ENCODE data around the gene ADGRL3. TPM values are rescaled to one million over a fixed set of nuclear protein-coding genes. Genes with fewer than 3 reads are reported as not detected.
A peak's percentile ranks its signal among the peaks of the same experiment; 100 is the strongest.

The ADGRL3 gene
- total RNA-seq, 1 donor from 2014 or later, result 45.9 TPM

DNA sequence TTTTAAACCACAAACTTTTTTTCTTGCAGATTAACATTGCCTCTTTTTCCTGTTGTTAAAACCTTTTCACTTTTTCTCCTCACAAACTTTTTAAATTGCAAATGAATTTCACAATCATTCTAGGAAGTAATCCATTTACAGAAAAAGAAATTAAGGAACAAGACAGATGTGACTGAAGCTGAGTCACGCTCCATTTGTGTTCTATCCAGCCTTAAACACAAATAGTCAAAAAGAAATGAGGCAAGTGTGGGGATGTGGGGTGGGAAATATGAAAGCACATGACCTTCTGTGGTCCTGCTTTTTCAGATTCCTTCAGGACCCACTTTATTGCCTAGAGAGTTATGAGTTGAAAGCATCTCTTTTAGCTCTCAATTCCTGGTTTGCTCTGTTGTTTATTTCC, 197.0 kb downstream of the ADGRL3 start:
- intact Hi-C loops (cut with DNase I), result no loop called here
- ATAC-seq (peak; percentile 79), DNase-seq (ENCODE audit: low spot score) (no peak)

DNA sequence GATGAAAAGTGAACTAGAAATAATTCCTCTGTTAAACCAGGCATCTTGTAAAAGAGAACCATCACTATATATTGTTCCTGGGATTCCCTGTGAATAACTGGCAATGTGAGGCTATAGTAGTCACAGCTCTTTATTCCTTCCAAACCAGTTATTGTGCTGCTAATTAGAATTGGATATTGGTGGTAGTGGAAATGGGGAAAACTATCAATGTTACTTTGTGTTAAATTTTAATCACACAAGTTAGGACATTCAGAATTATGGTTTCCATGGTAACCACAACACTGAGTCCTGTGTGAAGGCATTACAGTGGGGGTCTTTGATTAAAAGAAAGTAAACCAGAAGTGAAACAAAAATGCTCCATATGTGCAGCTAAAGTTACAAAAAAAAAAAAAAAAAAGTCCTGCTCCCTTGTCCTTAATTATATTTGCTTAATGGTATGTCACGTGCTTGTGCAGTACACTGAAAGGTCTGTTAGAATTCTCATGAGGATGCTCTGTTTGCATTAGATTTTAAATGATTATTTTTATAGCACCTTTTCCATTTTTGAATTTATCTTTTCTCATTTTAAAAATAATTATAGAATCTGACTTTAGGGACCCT, 200.4 kb downstream of the ADGRL3 start:
- no peak for DNase-seq (ENCODE audit: low spot score)
- intact Hi-C loops (cut with DNase I), result no loop called here
- no peak for ATAC-seq

DNA sequence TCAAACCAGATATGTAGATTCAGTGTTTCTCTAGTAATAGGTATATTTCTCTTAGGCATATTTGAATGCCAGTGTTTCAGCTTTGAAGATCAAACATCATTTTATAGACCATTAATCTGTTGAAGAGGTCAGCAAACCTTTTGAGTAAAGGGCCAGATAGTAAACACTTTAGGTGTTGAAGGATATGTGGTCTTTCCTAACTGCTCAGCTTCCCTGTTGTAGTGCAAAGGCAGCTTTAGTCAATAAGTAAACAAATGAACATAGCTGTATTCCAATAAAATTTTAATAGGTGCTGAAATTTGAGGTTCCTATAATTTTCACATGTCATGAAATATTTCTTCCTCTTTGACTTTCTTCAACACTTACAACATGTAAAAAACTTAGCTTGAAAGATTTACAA, 201.6 kb downstream of the ADGRL3 start:
- DNase-seq (ENCODE audit: low spot score), result no peak
- intact Hi-C loops (cut with DNase I), result no loop called here
- ATAC-seq, result no peak

DNA sequence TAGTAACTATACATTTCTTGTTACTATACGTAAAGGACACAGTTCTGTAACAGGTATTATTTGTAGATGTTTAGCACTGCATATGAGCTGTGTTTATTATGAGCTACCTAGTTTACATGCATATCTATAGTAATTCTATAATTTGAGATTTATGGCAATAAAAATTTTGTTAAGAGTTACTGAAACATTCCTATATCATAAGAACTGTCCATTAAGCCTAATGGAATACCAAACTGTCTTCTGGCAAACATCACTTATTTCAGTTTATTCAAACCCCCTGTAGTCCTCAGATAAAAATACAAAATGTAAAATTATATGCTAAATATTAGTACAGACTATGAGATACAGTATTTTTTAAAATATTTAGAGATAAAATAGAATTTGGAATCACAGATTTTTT, 205.2 kb downstream of the ADGRL3 start:
- no peak for ATAC-seq
- intact Hi-C loops (cut with DNase I), result no loop called here
- no peak for DNase-seq (ENCODE audit: low spot score)

DNA sequence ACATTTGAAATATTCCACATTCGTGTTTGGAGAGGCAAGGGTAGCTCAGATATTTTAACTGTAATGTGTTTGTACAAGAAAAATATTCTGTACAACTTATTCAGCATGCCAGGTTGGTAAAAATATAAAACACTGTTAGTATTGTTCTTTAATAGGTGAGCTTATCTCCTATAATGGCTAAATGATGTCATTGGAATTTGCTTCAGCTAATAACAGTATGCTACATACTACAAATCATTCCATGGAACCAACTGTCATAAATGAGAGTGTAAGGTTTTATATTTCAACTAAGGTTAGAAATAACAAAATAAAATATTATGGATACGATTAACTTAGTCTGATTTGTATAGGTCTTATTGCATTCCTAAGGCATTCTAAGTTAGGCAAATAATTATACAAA, 206.6 kb downstream of the ADGRL3 start:
- DNase-seq (ENCODE audit: low spot score) (no peak), ATAC-seq (no peak)
- intact Hi-C loops (cut with DNase I), result no loop called here

DNA sequence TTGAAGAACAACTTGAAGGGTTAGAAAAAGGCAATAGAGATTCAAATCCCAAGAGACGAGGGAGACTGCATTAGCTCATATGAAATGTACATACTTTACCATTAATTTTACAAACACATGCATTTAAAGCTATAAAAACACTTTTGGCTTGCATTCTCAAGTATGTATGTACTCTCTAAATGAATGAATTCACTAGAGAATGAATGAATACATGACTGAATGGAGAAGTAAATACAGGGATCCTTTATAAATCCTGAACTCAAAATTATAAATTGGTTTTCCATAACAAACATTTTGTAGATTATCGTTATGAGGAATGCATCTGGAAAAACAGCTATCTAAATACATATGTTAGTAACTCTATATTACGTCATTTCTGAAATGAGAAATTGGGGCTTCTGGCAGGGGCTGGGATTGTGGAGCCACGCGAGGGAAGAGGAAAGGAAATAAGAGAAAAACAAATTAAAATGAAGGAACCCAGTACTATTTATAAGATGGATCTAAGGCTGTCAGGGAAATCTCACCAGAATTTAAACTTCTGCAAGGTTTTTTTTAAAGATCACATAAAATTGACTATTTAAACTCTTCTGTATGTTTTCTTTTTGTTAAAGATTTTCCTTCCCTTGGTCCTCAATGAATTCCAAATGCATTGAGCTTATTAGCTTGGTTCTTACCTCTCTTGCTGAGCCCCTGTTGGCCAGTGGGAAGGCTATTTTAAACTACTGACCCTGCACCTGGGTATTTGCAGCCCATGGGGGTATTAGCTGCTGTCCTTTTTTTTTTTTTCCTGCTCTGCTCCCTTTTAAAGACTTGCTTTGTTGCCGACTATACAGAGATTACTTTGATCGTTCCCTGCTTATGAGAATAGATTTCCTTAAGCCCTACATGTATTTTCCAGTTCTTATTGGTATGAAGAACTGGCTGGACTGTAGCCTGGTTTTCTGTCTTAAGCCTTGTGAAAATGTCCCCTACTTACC, 207.8 kb downstream of the ADGRL3 start:
- DNase-seq (ENCODE audit: low spot score), result no peak
- intact Hi-C loops (cut with DNase I), result no loop called here
- no peak for ATAC-seq

DNA sequence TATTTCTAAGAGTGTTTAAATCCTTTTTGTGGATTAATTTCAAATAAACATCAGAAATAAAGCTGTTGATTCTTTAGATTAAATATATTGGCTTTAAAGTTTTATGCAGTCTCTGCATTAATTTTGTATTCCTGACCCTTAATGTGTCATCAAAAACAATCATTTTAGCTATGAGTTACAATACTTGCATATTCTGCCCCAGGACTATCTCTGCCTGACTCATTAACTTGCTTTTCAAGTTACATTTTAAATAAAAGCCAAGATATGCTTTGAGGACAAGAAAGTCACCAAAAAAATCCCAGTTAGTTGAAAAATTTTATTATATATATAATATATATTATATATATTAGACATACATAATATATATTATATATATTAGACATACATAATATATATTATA, 208.7 kb downstream of the ADGRL3 start:
- ATAC-seq (no peak), DNase-seq (ENCODE audit: low spot score) (no peak)
- intact Hi-C loops (cut with DNase I), result no loop called here

DNA sequence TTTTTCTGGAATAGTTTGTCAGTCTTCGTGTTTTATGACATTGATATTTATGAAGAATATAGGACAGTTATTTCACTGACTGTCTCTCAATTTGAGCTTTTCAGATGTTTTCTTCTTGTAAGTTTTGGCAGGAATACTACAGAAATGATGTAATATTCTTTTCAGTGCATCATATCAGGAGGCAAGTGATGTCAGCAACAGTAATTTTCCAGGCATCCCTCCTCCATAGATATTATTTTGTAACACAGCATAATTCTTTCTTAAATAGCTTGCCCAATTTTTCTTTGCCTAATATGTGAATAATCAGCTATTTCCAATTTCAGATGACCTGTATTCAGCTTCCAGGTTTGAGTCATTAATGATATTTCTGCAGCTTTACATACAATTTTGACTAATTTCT, 211.1 kb downstream of the ADGRL3 start:
- intact Hi-C loops (cut with DNase I), result no loop called here
- ATAC-seq (no peak), DNase-seq (ENCODE audit: low spot score) (no peak)

DNA sequence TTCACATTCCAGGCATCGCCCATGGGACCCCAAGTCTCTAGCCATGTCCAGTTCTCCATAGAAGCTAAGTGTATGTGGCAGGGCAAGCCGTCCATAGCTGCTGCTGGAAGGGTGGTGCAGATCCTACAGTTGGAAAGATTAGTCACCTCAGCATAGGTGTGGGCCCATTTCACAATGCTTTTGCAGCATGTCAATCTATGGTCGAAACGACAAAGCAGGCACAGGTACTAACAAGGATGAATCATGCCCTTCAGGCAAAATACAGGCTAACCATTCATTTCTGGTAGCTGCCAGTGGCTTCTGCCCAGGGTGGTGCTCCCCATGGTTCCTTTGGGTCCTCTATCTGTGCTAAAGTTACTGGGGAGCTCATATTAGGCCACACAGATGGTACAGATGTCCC, 225.2 kb downstream of the ADGRL3 start:
- ATAC-seq (no peak), DNase-seq (ENCODE audit: low spot score) (no peak)
- intact Hi-C loops (cut with DNase I), result no loop called here

DNA sequence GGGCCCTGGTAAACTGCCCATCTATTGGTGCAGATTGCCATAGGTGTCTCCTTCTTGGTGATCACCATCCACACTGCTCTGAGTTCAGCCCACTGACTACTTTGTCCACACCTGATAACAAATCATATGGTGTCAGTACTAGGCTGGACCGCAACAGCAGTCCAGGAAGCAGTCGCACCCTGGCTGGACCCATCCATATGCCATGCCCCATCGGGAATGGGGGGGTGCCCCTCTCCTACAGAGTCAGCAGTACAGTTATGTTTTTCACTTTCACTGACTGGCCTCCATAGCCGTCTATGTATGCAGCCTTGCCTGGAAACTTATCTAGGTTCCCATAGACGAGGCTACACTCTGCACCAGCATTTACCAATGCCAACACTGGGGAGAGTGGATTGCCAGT, 226.1 kb downstream of the ADGRL3 start:
- ATAC-seq, result no peak
- intact Hi-C loops (cut with DNase I), result no loop called here
- no peak for DNase-seq (ENCODE audit: low spot score)

DNA sequence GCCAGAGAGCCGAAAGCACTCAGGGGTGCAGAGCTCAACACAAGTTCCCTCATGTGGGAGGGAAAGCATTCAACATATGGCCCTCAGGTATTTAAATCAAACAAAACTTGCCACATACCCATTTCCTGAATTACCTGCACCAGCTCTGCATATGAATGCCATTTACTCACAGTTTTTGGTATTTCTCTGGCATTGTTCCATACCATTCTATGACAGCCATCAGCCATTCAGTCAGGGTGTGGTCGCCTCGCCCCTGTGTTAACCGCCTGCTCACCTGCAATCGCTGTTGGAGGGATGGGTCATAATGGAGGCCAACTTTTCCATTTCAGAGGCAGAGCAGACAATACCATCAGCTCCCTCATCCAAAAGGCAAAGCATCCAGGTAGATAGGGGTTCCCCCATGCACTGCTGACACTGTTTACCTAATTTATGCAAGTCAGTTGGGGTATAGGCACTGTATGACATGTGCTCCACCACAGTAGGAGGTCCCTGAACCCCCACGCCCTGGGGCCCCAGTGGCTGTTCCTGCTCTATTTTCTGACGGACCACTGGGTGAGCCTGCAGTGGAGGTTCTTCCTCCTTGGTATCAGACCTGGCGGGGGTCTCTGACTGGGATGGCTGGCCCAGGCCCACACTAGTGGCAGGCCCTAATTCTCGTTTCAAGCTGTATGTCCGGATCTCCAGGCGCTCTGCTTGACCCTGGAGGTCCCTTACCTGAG, 227.1 kb downstream of the ADGRL3 start:
- intact Hi-C loops (cut with DNase I), result no loop called here
- ATAC-seq (peak; percentile 18), DNase-seq (ENCODE audit: low spot score) (no peak)

DNA sequence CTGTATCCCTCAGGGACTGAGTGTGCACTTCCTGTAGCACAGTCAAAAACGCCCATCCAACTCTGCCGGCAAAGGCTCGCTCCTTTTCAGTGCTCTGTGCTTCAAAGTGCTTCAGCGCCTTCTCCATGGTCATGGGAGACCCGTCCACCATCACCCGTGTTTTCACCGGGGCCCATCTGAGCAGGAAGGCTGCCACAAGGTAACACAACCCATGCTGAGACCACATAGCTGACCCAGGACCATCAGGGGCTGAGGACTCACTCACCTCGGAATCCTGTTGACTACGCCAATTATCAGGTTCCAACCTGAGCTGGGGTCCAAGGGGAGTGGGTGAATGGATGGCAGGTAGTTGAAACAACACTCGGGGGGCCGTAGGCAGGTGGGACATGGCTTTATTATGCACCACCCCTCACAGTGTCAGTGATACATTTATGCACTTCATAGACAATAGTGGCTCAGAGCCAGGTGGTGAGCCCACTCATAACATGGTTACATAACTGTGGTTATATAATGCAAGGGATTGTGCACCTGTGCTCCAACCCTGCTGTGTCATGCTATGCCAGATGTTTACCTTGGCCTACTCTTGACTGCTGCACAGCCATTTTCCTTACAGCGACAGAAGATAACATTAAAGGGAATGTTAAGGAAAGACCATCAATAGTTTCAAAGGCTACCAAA, 227.8 kb downstream of the ADGRL3 start:
- intact Hi-C loops (cut with DNase I), result no loop called here
- ATAC-seq (no peak), DNase-seq (ENCODE audit: low spot score) (no peak)

DNA sequence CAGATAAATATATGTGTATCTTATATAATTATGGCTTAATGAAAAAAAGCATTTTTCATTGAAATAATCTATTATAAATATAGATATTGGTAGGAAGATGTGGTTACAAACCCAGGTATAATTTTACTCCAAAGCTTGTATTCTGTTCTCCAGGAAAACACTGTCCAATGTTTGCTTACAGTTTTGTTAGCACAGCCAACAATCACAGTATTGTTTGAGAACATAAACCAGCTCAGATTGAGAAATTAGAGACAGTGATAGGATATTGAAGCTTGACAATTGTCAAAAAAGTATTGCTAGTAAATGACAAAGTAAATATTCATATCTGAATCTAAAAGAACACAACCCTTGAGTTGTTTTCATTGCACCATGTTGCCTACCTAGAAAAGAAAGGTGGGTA, 228.8 kb downstream of the ADGRL3 start:
- DNase-seq (ENCODE audit: low spot score), result no peak
- ATAC-seq, result no peak
- intact Hi-C loops (cut with DNase I), result no loop called here

DNA sequence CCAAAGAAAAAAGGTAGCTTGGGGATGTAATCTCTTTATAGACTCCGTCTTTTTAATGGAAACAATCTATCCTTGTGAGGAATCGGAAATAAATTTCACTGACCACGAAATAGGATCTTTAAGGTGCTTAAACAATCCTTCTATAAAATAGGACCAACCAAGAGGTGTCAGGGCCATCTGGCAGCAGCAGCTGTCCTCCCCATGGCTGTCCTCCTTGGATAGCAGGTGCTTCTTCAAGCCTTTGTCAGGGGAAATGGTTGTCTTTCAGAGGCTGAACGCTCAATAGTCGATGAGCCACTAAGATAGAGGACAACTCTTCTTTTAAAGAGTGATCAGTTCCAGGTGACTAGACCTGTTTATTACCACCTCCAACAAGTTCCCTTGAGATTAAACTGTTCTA, 231.0 kb downstream of the ADGRL3 start:
- intact Hi-C loops (cut with DNase I), result no loop called here
- ATAC-seq (no peak), DNase-seq (ENCODE audit: low spot score) (no peak)

DNA sequence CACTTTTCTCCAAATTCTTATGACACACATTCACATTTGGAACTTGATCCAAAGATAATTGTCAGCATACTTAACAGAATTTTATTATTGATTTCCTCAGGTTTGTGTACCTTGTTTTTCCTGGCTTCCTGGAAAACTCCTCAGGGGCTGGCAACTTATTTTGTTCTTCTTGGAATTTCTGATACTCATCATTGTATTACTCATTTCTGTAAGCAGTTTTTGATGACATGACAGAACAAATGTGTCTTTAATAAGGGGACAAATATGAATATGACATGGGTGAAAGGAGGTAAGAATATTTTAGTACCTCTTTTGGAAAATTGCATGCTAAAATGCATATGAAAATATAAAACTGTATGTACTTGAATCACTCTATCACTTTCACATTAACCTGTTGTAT, 237.8 kb downstream of the ADGRL3 start:
- intact Hi-C loops (cut with DNase I), result no loop called here
- no peak for ATAC-seq
- DNase-seq (ENCODE audit: low spot score), result no peak

DNA sequence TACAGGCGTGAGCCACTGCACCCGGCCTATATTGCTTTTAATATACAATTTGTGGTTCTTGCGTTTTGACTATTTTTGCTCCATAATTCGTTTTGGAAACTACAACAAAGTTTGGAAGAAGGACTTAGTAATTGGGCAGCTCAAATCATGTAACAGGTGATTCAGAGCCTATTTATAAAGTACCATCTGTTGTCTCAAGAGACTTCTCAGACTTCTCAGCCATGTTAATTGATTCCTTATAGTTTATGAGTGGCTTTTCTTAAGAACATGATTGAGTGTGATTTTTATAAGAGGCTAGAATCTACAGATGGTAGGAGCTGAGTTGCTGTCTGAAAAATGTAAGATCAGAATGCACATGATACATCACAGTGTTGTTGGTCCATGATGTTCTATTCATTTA, 240.2 kb downstream of the ADGRL3 start:
- intact Hi-C loops (cut with DNase I), result no loop called here
- DNase-seq (ENCODE audit: low spot score) (no peak), ATAC-seq (no peak)

DNA sequence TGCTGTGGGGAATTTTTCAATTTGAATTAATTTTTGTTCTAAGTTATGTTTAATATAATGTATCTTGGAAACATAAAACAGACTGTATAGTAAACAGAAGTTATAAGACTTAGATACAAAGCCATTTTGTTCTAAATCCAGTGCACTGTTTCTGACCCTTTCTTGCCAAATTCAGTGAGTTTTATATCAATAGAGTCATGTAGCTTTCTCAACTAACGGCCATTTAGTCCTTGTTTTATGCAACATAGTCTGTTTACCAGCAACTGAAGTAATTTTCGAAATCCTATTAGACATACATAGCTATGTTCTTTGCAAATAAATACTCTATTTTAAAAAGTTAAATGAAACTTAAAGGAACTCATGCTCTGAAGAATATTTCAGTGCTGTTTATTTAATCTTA, 242.8 kb downstream of the ADGRL3 start:
- DNase-seq (ENCODE audit: low spot score), result no peak
- no peak for ATAC-seq
- intact Hi-C loops (cut with DNase I), result no loop called here

DNA sequence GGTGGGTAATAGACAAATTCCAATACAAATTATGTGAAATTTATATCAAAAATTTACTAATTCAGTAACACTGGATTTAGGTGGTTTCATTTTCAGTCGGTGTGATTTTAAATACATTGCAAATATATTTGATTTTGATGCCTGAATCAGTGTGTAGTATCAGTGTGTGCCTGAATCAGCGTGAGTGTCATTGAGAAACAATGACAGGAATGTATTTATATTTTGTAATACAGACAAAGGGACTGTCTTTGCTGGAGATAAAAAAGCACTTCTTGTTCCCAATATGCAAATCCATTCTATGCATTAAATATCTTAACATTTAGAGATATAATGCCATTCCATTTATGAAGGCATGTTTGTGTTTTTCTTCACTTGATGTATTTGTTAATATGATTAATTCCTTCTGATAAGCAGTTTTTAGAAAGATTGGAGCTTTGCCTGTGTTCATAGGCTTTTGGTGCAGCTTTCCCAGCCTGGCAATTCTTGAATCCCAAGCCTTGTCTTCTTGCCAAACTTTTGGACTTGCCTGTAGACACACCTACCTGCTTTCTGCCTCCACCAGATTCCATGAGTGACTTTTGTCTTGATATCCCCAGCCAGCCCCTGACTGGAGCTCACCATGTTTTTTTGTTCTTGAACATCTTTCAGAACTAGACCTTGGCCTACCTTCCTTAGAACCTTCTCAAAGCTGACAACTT, 243.8 kb downstream of the ADGRL3 start:
- no peak for ATAC-seq
- intact Hi-C loops (cut with DNase I), result no loop called here
- DNase-seq (ENCODE audit: low spot score), result no peak
